ENCODE results near the gene CBL. TPM values are rescaled to one million over a fixed set of nuclear protein-coding genes. Genes with fewer than 3 reads are reported as not detected.
A peak's percentile ranks its signal among the peaks of the same experiment; 100 is the strongest.

Gene CBL
- total RNA-seq, 3 donors from 2014 or later = 18.7 to 19.6 (median 19.5) TPM

DNA sequence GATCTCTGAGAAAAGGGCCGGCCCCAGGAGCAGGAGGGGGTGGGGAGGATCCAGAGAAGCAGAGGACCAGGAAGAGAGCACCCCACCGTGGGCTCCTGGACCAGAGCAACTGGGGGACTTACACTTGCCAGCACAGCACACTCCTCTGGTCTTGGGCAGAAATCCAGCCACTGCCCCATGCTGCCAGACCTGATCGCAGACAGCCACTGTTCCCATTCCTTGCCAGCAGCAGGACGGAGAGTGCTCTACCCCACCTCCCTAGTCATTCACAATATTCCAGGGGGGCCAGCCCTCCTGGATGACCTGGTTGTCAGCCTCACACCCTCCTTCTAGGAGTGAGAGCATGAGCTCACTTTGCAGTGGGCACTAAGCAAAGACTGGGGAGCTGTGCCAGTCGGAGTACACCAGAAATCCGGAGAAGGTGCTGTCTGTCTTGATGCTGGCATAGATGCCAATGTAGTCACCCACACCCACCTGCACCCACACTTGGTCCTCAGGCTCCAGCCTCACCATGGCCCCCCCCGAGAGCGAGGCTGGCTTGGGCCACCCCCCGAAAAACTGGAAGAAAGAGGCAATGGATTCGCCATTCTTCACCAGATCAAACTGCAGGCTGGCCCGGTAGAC, 132.9 kb downstream of the CBL start:
- peaks cover 2% of the 10 kb centered on the region for H3K36me3 Mint-ChIP-seq (ENCODE audit: insufficient read depth)
- H3K4me3 Mint-ChIP-seq = no peak overlapping the region
- H3K4me1 Mint-ChIP-seq (ENCODE audit: low read depth) = peaks cover 41% of the 10 kb centered on the region
- no peak for DNase-seq
- no peak for ATAC-seq
- no peaks in the 10 kb centered on the region for H3K9me3 Mint-ChIP-seq
- peaks cover 33% of the 10 kb centered on the region for H3K27me3 Mint-ChIP-seq (ENCODE audit: low read depth)

DNA sequence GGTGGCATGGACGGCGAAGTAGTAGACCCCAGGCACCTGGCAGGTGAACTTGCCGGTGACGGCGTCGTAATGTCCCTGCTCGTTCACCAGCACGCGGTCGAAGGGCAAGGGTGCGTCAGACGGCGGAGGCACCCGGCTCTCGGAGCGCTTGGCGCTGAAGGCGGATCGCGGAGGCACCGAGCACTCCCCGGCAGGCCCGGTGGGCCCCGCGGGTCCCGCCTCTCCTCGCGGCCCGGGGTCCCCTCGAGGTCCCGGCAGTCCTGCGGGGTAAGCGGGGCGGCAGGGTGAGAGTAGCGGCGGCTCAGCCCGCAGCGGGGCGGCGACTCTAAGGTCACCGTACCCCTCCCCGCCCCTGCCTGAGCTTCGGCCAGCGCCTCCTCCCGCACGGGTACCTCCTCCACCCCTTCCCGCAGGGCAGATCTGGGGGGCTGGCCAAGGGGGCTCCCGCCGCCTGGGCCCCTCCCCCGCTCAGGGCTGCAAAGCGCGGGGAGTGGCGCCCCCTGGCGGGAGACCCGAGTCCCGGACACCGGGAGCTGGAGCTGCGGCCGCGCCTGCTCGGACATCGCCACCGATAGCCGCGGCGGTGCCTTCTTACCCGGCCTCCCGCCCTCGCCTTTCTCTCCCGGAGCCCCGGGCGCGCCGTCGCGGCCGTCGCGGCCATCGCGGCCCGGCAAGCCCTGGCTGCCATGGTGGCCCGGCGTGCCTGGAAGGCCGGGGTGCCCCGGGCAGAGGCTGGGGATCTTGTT, 133.6 kb downstream of the CBL start:
- DNase-seq (no peak), ATAC-seq (peak; percentile 8 to 18)
- Mint-ChIP-seq H3K4me1 (ENCODE audit: low read depth) (peaks cover 39% of the 10 kb centered on the region), H3K36me3 (ENCODE audit: insufficient read depth) (peaks cover 2% of the 10 kb centered on the region), H3K27me3 (ENCODE audit: low read depth) (peaks cover 36% of the 10 kb centered on the region), H3K9me3 (no peaks in the 10 kb centered on the region), H3K4me3 (no peak overlapping the region)

DNA sequence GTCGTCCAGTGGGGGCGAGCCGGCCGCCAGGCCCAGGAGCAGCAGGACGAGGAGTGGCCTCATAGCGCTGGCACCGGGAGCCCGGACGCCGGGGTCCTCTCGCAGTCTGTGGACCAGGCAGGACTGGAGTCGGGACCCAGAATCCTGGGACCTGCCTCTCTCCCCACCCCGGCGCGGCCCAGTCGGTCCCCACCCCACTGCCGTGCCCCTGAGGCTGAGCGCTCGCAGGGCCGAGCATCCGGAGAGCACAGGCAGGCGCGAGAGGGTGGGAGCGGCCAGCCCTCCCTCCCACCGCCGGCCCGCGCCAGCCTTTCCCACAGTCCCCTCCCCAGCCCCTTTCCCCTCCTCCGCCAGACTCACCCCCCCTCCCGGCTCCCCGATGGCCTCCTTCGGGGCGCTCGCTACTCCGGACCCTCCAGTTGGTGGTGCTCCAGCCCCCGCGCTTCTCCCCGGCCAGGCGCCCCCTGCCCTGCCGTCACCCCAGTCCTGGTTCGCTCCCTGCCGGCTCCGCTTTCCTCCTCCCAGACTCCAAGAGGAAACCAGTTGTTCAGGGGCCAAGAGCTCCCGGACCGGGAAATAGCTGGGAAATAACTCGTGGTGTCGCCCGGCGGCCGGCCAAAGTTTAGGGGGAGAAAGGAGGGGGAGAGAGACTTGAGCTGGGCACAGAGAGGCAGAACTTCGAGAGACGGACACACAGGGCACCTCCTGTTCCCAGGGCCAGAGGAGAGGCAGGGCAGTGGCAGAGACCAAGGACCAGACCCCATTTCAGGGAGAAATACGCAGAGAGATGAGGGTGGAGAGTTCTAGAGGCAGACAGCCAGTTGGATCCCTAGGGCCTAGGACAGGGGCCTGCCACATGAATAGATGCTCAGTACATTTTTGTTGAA, 134.4 kb downstream of the CBL start, which contains the start of gene C1QTNF5:
Gene C1QTNF5, minus strand, starts transcription at position 549 of the 887 bp plus-strand sequence. Its CDS starts 486 bp downstream, at position 63.
- Mint-ChIP-seq H3K36me3 (ENCODE audit: insufficient read depth) (peaks cover 2% of the 10 kb centered on the region), H3K27me3 (ENCODE audit: low read depth) (peaks cover 37% of the 10 kb centered on the region), H3K9me3 (no peaks in the 10 kb centered on the region), H3K4me3 (peak within 1 kb of the TSS; percentile 42), H3K4me1 (ENCODE audit: low read depth) (peaks cover 31% of the 10 kb centered on the region)
- ATAC-seq (peak in 1 of 2 donors; percentile 8), DNase-seq (no peak)

DNA sequence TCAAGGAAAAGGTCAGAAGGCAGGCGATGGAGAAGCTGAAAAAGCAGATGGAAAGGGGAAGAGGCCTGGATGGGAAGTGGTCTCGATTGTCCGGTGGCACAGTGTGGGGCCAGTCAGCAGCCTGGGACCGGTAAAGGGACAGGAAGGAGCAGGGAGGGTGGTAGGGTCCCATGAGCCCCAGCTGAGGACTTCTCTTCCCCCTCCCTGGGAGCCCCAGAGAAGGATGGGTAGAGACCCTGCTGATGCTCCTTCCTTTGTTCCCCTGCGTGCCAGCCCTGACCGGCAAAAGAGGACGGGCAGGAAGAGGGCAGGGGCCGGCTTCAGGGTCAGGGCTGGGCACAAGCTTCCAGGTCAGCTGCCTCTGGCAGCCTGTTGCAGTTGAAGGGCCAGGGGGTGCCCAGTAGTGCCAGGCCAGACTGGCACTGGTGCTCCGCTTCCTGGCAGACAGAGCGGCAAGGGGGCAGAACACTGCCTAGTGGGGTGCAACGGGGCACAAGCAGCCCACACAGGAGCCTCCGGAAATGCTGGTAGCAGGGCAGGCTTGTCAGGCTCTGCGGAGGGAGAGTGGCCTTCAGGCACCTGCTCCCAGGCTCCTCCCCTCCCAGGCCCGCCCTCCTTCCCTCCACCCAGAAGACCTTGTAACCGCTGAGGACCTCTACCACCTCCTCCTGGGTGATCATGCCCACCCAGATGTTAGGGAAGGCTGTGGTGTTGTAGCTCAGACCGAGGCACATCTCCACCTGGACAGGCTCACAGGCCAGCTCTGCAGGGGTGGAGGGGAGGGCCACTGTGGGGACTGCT, 135.3 kb downstream of the CBL start:
- Mint-ChIP-seq H3K9me3 (no peaks in the 10 kb centered on the region), H3K36me3 (ENCODE audit: insufficient read depth) (no peaks in the 10 kb centered on the region), H3K4me3 (no peak overlapping the region), H3K27me3 (ENCODE audit: low read depth) (peaks cover 37% of the 10 kb centered on the region), H3K4me1 (ENCODE audit: low read depth) (peaks cover 24% of the 10 kb centered on the region)
- DNase-seq (no peak), ATAC-seq (no peak)

DNA sequence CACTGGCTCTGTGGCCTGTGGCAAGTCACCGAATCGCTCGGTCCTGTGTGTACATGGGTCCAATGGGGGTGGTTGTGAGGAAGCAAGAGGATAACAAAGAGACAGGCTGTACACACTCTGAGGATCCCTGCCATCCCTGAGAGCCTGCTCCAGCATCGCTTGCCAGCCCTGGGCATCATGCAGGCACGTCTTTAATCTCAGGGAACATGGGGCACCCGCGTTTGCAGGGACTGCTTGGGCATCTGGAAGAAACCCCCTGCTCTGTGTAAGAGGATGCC, 135.8 kb downstream of the CBL start:
- peaks cover 23% of the 10 kb centered on the region for H3K4me1 Mint-ChIP-seq (ENCODE audit: low read depth)
- no peak for ATAC-seq
- no peaks in the 10 kb centered on the region for H3K9me3 Mint-ChIP-seq
- H3K36me3 Mint-ChIP-seq (ENCODE audit: insufficient read depth) = no peaks in the 10 kb centered on the region
- H3K4me3 Mint-ChIP-seq = no peak overlapping the region
- H3K27me3 Mint-ChIP-seq (ENCODE audit: low read depth) = peaks cover 41% of the 10 kb centered on the region
- no peak for DNase-seq

DNA sequence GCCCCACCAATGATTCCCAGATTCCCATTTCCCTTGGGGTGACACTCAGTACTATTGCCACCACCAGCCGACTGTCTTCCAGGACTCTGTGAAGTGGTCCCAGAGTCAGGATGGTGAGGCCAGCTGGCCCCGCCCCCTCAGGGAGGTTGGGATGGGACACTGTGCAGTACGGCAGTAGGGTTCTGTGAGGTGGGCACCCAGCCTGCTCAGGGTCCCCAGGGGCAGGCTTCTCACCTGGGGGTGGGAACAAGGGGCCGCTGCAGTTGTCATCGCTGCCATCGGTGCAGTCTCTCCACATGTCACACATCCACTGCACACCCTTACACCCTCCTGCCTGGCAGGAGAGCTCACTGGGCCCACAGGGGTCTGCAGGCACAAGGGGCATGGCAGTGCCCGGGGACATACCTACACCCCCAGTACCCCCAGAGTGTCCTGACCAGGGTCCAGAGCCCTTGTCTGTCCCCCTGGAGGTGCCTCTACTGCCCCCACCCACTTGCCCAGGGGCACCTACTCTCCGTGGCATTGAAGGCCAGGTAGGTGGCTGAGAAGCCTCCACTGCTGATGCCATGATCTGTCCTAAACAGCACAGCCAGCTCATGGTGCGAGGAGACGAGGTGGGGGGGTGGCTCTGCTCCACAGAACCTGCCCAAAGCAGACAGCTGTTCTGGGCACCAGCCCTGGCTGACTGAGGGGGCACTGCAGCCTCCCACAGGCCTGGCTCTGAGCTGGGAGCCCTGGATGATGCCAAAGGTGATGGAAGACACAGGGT, 136.4 kb downstream of the CBL start:
- ATAC-seq (no peak), DNase-seq (no peak)
- H3K27me3 Mint-ChIP-seq (ENCODE audit: low read depth) = peaks cover 41% of the 10 kb centered on the region
- no peak overlapping the region for H3K4me3 Mint-ChIP-seq
- H3K9me3 Mint-ChIP-seq = no peaks in the 10 kb centered on the region
- peaks cover 20% of the 10 kb centered on the region for H3K4me1 Mint-ChIP-seq (ENCODE audit: low read depth)
- no peaks in the 10 kb centered on the region for H3K36me3 Mint-ChIP-seq (ENCODE audit: insufficient read depth)

DNA sequence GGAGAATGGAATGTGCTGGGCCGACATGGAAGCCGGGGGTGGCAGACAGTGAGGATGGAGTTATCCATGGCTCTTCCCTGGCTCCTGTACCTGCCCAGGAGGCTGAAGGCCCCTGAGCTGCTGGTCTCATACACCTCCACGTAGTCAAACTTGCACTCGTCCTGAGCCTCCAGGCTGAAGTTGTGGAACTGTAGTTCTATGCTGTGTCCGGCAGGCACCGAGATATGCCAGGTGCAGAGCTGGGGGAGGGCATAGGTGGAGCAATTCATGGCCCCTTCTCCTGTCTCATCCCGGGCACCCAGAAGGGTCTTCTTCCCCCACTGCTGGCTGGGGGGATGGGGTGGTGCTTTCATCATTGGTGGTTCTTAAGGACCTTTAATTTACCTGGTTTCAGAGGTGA, 137.6 kb downstream of the CBL start:
- DNase-seq (no peak), ATAC-seq (no peak)
- H3K4me3 Mint-ChIP-seq = no peak overlapping the region
- peaks cover 15% of the 10 kb centered on the region for H3K4me1 Mint-ChIP-seq (ENCODE audit: low read depth)
- no peaks in the 10 kb centered on the region for H3K9me3 Mint-ChIP-seq
- H3K36me3 Mint-ChIP-seq (ENCODE audit: insufficient read depth) = no peaks in the 10 kb centered on the region
- H3K27me3 Mint-ChIP-seq (ENCODE audit: low read depth) = peaks cover 42% of the 10 kb centered on the region

DNA sequence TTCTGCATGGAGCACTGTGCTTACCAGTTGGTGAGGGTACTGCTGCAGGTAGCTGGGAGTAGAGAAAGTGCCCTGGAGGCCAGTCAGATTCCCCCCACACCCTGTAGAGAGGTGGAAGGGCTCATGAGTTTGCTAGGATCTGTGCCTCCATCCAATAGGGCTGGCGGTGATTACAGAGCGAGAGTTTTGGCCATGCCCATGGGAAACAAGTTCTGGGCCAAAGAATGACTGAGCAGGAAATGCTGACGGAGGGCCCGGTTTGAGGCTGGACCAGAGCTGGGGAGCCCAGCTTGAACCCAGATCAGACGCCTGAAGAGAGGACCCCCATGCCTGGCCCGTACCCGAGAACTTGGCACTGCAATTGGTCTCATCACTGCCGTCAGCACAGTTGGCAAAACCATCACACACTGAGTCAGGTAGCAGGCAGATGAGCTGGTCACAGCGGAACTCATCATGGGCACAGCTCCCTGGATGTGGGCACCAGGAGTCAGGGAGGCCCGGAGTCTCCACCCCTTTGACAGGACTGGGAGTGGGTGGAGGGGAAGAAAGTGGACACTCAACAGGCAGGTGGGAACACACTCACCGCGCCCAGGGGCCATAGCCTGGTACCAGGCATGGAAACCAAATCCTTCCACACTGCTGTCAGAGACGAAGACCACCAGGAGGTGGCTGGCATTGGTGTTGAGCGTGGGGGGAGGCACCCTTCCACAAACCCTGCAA, 138.3 kb downstream of the CBL start:
- no peaks in the 10 kb centered on the region for H3K9me3 Mint-ChIP-seq
- DNase-seq (no peak), ATAC-seq (no peak)
- H3K4me1 Mint-ChIP-seq (ENCODE audit: low read depth) = peaks cover 8% of the 10 kb centered on the region
- no peak overlapping the region for H3K4me3 Mint-ChIP-seq
- H3K36me3 Mint-ChIP-seq (ENCODE audit: insufficient read depth) = no peaks in the 10 kb centered on the region
- peaks cover 35% of the 10 kb centered on the region for H3K27me3 Mint-ChIP-seq (ENCODE audit: low read depth)

DNA sequence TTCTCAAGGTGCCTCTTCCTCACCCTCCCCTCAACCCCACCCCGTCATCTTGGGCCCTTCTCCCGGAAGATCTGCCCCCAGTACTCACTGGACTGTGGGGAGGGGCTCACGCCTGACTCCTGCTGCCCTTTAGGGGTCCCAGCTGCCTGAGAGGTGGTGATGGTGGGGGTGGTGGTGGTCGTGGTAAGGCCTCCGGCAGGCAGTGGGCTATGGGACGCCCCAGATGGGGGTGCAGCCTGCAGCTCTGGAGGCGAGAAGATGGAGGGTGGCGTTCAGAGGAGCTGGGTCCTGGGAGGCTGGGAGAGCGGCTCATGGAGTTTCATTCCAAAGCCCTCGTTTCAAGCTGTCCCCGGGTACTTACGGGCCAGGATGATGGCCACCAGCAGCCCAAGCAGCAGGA, 139.5 kb downstream of the CBL start:
- no peak for ATAC-seq
- Mint-ChIP-seq H3K9me3 (no peaks in the 10 kb centered on the region), H3K36me3 (ENCODE audit: insufficient read depth) (no peaks in the 10 kb centered on the region), H3K4me3 (no peak overlapping the region), H3K4me1 (ENCODE audit: low read depth) (peaks cover 13% of the 10 kb centered on the region), H3K27me3 (ENCODE audit: low read depth) (peaks cover 34% of the 10 kb centered on the region)
- no peak for DNase-seq

DNA sequence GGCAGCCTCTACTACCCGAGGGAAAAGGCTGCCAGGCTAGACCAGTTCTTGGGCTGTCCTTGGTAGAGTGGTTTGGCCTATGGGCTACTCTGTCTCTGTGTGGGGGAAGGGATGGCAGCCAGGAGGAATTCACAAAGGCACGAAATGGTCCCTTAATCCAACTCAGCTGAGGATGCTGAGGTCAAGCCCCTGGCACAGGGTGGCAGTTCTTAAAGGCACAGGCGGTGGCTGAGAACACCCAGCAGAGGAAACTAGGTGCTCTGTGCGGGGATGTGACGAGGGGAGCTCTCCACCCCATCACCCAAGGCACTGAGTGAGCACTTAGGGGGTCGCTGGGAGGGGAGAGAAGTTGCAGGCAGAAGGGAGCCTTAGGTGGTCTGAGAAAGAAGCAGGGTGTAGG, 140.5 kb downstream of the CBL start, which contains the start of gene MFRP:
Gene MFRP, minus strand, starts transcription at position 101 of the 400 bp plus-strand sequence. CDS start 192 bp downstream, outside the sequence.
- no peak for ATAC-seq
- Mint-ChIP-seq H3K4me1 (ENCODE audit: low read depth) (peaks cover 6% of the 10 kb centered on the region), H3K27me3 (ENCODE audit: low read depth) (peaks cover 30% of the 10 kb centered on the region), H3K36me3 (ENCODE audit: insufficient read depth) (no peaks in the 10 kb centered on the region), H3K4me3 (no peak within 1 kb of the TSS), H3K9me3 (no peaks in the 10 kb centered on the region)
- DNase-seq = no peak

DNA sequence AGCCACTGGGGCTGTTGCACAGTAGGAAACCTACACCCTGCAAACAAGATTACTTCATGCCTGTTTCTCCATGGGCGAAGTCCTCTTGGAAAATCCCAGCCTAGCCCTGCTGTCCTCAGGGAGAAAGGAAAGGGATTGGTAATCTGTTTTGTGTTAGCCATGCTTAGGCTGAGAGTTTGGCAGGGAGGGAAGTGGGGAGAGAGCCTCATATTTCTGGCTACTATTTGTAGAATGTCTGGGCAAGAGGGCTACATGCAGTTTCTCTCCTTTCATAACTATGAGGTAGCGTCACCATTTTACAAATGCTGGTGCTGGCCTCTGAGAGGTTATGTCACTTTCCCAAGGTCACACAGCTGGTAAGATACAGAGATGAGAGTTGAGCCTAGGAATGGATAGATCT, 141.1 kb downstream of the CBL start:
- H3K27me3 Mint-ChIP-seq (ENCODE audit: low read depth) = peaks cover 30% of the 10 kb centered on the region
- no peaks in the 10 kb centered on the region for H3K36me3 Mint-ChIP-seq (ENCODE audit: insufficient read depth)
- H3K9me3 Mint-ChIP-seq = no peaks in the 10 kb centered on the region
- H3K4me3 Mint-ChIP-seq = no peak overlapping the region
- ATAC-seq = no peak
- no peak for DNase-seq
- H3K4me1 Mint-ChIP-seq (ENCODE audit: low read depth) = peaks cover 6% of the 10 kb centered on the region

DNA sequence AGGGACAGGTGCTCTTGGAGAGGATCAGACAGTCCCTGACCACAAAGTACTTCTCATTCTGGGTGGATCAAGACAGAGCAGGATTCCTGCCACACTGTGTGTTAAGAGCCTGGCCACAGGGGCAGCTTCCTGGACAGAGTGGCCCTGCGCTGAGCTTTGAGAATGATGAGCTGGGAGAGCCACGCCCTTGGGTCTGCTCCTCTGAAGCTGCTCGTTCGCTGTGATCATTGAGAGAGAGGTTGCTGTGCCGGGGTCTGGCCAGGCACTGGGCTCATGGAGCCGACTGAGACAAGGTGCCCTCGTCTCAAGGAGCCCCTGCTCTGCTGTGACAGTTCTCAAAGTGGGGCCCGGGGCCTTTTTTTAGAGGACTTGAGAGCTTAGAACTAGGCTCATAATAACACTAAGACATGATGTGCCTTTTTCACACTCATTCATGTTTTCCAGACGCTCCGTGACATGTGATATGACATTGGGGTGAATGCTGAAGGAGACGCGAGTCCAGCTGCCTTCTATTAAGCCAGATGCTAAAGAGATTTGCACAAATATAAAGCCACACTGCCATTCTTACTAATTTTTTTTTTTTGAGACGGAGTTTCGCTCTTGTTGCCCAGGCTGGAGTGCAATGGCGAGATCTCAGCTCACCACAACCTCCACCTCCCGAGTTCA, 141.9 kb downstream of the CBL start:
- Mint-ChIP-seq H3K27me3 (ENCODE audit: low read depth) (peaks cover 32% of the 10 kb centered on the region), H3K9me3 (no peaks in the 10 kb centered on the region), H3K36me3 (ENCODE audit: insufficient read depth) (no peaks in the 10 kb centered on the region)

More for the DNA sequence above, 141.9 kb downstream of the CBL start:
- ATAC-seq = no peak
- Mint-ChIP-seq H3K4me3 (no peak overlapping the region), H3K4me1 (ENCODE audit: low read depth) (peaks cover 6% of the 10 kb centered on the region)
- no peak for DNase-seq
